HepG2 (cell line): ENCODE data around the gene VAMP5. TPM values are rescaled to one million over a fixed set of nuclear protein-coding genes. Genes with fewer than 3 reads are reported as not detected.

Source experiments
- GPN1 ChIP-seq: sonication (generic); formaldehyde crosslinking; IDR thresholded peaks from 2 replicates; pipeline ENCODE4 v1.5.1; 2020; ENCODE audit warnings: missing genetic modification reagents, borderline replicate concordance
- PAF1 ChIP-seq: IDR thresholded peaks from 2 replicates; pipeline ENCODE4 v1.6.1; 2016; ENCODE audit warnings: missing genetic modification reagents, missing compliant biosample characterization
- RBFOX2 ChIP-seq: fragments of 200-400 bp; formaldehyde crosslinking; IDR thresholded peaks from 2 replicates; pipeline ENCODE4 v1.6.1; 2017; ENCODE audit warnings: low read depth, mild to moderate bottlenecking, low read length
- ZNF431 ChIP-seq: sonication (generic); formaldehyde crosslinking; IDR thresholded peaks from 2 replicates; pipeline ENCODE4 v1.9.0; 2022; ENCODE audit warnings: missing genetic modification reagents, low read depth, mild to moderate bottlenecking, borderline replicate concordance
- ZNF619 ChIP-seq: sonication (generic); formaldehyde crosslinking; IDR thresholded peaks from 2 replicates; pipeline ENCODE4 v1.4.0; 2020; ENCODE audit warnings: mild to moderate bottlenecking, missing genetic modification reagents
- ZNF720 ChIP-seq: sonication (generic); formaldehyde crosslinking; IDR thresholded peaks from 2 replicates; pipeline ENCODE4 v1.4.0; 2020; ENCODE audit warnings: missing genetic modification reagents
- ZNF747 ChIP-seq: sonication (generic); formaldehyde crosslinking; IDR thresholded peaks from 2 replicates; pipeline ENCODE4 v1.8.1; 2023; ENCODE audit warnings: missing genetic modification reagents, mild to moderate bottlenecking, borderline replicate concordance
- ZNF768 ChIP-seq: sonication (generic); formaldehyde crosslinking; IDR thresholded peaks from 2 replicates; pipeline ENCODE4 v1.4.0; 2020; ENCODE audit warnings: missing genetic modification reagents
- polyA plus RNA-seq, 8 experiments: library from polyadenylated mRNA; depleted of rRNA in 3 of 8; stranded (reverse) in 7 of 8; unstranded in 1 of 8; fragments of >200 nt; fragmentation: Illumina TruSeq in 4 of 8; extraction: Trizol in 4 of 8; gene quantifications; 2 replicates each; pipeline versions ENCODE4 v1.2.1 to v1.2.3, GENCODE V29; 2011 to 2016; ENCODE audit warnings: low read depth in 4 of 8, missing spikeins in 1 of 8, mixed read lengths in 1 of 8; ENCODE audit not compliant: insufficient read depth in 1 of 8
- total RNA-seq, 5 experiments: library from RNA; depleted of rRNA; stranded (reverse); fragments of >200 nt; fragmentation: Illumina TruSeq; extraction: Trizol; gene quantifications; 2 replicates each; pipeline ENCODE4 v1.2.3, GENCODE V29; 2016; ENCODE audit warnings: low read depth in 1 of 5
- TF ChIP-seq, protein P1 (sequence below): sonication (generic); formaldehyde crosslinking; IDR thresholded peaks from 2 replicates; pipeline ENCODE4 v1.8.1; 2023; ENCODE audit warnings: mild to moderate bottlenecking, missing genetic modification reagents
- TF ChIP-seq, protein P2 (sequence below): sonication (generic); formaldehyde crosslinking; IDR thresholded peaks from 2 replicates; pipeline ENCODE4 v1.8.0; 2022; ENCODE audit warnings: missing genetic modification reagents, low read depth, mild to moderate bottlenecking, borderline replicate concordance
- TF ChIP-seq, protein P3 (sequence below): sonication (generic); formaldehyde crosslinking; IDR thresholded peaks from 2 replicates; pipeline ENCODE4 v1.4.0; 2020; ENCODE audit warnings: missing genetic modification reagents
- TF ChIP-seq, protein P4 (sequence below): sonication (generic); formaldehyde crosslinking; IDR thresholded peaks from 2 replicates; pipeline ENCODE4 v1.8.0; 2023; ENCODE audit warnings: mild to moderate bottlenecking, missing genetic modification reagents

VAMP5 gene
- total and polyA plus RNA-seq, 2 of the 13 experiments (the other 11 are each of a cell fraction or from before 2014, with no cell fraction given), result 7.2 to 56.7 TPM

DNA sequence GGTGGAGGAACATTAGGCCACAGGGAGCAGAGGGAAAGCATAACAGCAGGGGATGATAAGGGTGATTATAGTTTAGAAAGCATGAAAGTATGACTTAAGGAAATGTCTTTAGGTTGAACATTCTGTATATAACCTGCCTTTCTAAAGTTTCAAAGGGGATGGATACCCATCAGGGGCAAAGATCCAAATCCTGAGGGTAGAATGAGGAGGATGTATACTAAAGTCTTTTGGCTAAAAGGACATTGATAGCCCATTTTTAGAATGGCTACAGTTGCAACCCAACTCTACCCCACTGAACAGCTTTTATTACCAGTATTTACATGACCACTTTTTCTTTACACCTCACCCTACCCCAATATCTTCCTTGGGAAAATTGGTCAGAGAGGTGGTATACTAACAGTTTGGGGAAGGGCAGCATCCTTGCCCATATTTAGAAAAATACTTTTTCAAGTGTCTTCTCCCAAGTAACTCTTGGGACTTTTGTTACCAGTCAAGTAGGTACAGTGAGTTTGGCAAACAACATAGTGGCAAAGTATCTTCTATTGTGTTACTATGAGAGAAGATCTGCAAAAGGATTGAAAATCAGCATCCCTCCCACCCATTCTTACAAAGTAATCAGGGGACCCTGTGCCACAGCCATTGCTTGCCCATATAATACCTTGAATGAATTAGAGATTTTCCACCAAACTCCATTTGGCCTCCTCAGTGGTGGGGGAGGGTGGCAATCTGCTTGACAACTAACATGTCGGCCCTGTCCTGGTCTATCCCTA is 37.0 kb upstream of the VAMP5 start (continued):
- TF ChIP-seq ZNF619 (CRISPR knock-in tag), result no peak
- TF ChIP-seq GPN1, result no peak
- TF ChIP-seq RBFOX2, result peak; percentile 65
- TF ChIP-seq, protein P1, sequence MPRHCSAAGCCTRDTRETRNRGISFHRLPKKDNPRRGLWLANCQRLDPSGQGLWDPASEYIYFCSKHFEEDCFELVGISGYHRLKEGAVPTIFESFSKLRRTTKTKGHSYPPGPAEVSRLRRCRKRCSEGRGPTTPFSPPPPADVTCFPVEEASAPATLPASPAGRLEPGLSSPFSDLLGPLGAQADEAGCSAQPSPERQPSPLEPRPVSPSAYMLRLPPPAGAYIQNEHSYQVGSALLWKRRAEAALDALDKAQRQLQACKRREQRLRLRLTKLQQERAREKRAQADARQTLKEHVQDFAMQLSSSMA (CRISPR knock-in tag), result no peak
- TF ChIP-seq, protein P2, sequence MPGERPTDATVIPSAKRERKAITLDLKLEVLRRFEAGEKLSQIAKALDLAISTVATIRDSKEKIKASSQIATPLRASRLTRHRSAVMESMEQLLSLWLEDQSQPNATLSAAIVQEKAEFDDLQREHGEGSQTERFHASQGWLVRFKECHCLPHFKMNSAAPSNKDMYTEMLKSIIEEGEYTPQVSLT (CRISPR knock-in tag), result no peak
- peak; percentile 60; the same call in 1 of the 2 replicates for TF ChIP-seq PAF1 (CRISPR knock-in tag)
- TF ChIP-seq, protein P3, sequence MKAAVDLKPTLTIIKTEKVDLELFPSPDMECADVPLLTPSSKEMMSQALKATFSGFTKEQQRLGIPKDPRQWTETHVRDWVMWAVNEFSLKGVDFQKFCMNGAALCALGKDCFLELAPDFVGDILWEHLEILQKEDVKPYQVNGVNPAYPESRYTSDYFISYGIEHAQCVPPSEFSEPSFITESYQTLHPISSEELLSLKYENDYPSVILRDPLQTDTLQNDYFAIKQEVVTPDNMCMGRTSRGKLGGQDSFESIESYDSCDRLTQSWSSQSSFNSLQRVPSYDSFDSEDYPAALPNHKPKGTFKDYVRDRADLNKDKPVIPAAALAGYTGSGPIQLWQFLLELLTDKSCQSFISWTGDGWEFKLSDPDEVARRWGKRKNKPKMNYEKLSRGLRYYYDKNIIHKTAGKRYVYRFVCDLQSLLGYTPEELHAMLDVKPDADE (CRISPR knock-in tag), result no peak
- no peak for TF ChIP-seq ZNF720 (CRISPR knock-in tag)
- TF ChIP-seq ZNF747 (CRISPR knock-in tag), result no peak
- TF ChIP-seq ZNF431, result no peak
- TF ChIP-seq ZNF768 (CRISPR knock-in tag), result no peak
- TF ChIP-seq, protein P4, sequence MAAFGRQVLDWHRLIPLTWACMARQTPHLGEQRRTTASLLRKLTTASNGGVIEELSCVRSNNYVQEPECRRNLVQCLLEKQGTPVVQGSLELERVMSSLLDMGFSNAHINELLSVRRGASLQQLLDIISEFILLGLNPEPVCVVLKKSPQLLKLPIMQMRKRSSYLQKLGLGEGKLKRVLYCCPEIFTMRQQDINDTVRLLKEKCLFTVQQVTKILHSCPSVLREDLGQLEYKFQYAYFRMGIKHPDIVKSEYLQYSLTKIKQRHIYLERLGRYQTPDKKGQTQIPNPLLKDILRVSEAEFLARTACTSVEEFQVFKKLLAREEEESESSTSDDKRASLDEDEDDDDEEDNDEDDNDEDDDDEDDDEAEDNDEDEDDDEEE, result no peak
